GM06990 (cell line): ENCODE measurements around the gene KRTAP4-2.
"Not testable (repeated sequence)": the region's sequence is repeated elsewhere in the genome, so short reads cannot be mapped to it uniquely, and the experiment has no call there.

Experiments used
- DNase-seq: peaks from one replicate; pipeline ENCODE4 v3.0.0-alpha.2; 2011; ENCODE audit not compliant: insufficient read length; ENCODE audit errors: extremely low read depth
- H3K27me3 ChIP-seq: replicated peaks from 2 replicates; pipeline ENCODE4 v1.6.0; 2011; ENCODE audit warnings: low read length; ENCODE audit not compliant: control insufficient read depth, insufficient read depth
- H3K36me3 ChIP-seq: 2 replicates; pipeline ENCODE4 v1.5.1; 2011; ENCODE audit warnings: low read length; ENCODE audit not compliant: control insufficient read depth, insufficient read depth
- H3K4me3 ChIP-seq: replicated peaks from 2 replicates; pipeline ENCODE4 v1.5.1; 2011; ENCODE audit warnings: low read depth, mild to moderate bottlenecking, control low read depth, low read length
- CTCF ChIP-seq: IDR thresholded peaks from 2 replicates; pipeline ENCODE4 v1.5.1; 2011; ENCODE audit warnings: low read length, control low read depth, mild to moderate bottlenecking, inconsistent platforms; ENCODE audit not compliant: insufficient read depth, poor library complexity, severe bottlenecking

KRTAP4-2 gene

GRCh38 chr17:41153856-41154255, 24.2 kb downstream of the KRTAP4-2 start:
- Histone ChIP-seq H3K27me3 (no peaks in the 10 kb centered on the region), H3K36me3 (no peaks in the 10 kb centered on the region), H3K4me3 (no peak overlapping the region)
- TF ChIP-seq CTCF: no peak
- DNase-seq: no peak

GRCh38 chr17:41151525-41151924, 26.5 kb downstream of the KRTAP4-2 start:
- Histone ChIP-seq H3K36me3 (no peaks in the 10 kb centered on the region), H3K27me3 (no peaks in the 10 kb centered on the region), H3K4me3 (no peak overlapping the region)
- TF ChIP-seq CTCF: no peak
- DNase-seq: no peak

GRCh38 chr17:41150026-41150425, 28.0 kb downstream of the KRTAP4-2 start:
- TF ChIP-seq CTCF: no peak
- no peak overlapping the region for H3K4me3 ChIP-seq
- no peaks in the 10 kb centered on the region for H3K27me3 ChIP-seq
- H3K36me3 ChIP-seq: no peaks in the 10 kb centered on the region
- DNase-seq: no peak

GRCh38 chr17:41149652-41149985, 28.4 kb downstream of the KRTAP4-2 start, which contains the start of gene KRTAP4-5:
KRTAP4-5 (minus strand) TSS chr17:41149825; CDS start chr17:41149767, 58 bp downstream.
- no peak for TF ChIP-seq CTCF
- no peaks in the 10 kb centered on the region for H3K36me3 ChIP-seq
- DNase-seq: no peak
- no peak within 1 kb of the TSS for H3K4me3 ChIP-seq
- no peaks in the 10 kb centered on the region for H3K27me3 ChIP-seq

- not testable (repeated sequence) for H3K4me3 ChIP-seq, H3K27me3 ChIP-seq, DNase-seq, H3K36me3 ChIP-seq
Observed at GRCh38 chr17:41148971-41149651, 28.9 kb downstream of the KRTAP4-2 start.

- Histone ChIP-seq H3K27me3 (no peaks in the 10 kb centered on the region), H3K4me3 (no peak overlapping the region), H3K36me3 (no peaks in the 10 kb centered on the region)
- no peak for TF ChIP-seq CTCF
- no peak for DNase-seq
Observed at GRCh38 chr17:41147531-41148204, 30.4 kb downstream of the KRTAP4-2 start.
